Measurements from ENCODE around the gene PARP8.

PARP8 gene

DNA sequence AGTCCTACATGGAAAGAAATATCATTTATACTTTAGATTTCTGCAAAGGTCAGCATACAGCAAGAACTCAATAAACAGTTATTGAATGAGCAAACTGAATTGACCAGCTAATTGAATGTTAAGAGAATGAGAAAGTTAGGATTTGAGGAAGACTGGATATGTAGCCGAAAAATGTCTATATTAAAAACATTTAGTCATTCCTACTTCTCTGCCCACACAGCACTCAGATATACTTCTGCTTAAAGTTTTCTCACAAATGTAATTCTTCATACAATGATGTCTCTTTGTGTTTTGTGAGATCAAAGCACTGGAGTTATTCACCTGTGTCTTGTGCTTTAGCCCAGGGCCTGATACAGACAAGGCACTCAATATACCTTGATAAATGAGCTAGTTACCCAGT, 188.6 kb downstream of the PARP8 start:
- no peak for DNase-seq

DNA sequence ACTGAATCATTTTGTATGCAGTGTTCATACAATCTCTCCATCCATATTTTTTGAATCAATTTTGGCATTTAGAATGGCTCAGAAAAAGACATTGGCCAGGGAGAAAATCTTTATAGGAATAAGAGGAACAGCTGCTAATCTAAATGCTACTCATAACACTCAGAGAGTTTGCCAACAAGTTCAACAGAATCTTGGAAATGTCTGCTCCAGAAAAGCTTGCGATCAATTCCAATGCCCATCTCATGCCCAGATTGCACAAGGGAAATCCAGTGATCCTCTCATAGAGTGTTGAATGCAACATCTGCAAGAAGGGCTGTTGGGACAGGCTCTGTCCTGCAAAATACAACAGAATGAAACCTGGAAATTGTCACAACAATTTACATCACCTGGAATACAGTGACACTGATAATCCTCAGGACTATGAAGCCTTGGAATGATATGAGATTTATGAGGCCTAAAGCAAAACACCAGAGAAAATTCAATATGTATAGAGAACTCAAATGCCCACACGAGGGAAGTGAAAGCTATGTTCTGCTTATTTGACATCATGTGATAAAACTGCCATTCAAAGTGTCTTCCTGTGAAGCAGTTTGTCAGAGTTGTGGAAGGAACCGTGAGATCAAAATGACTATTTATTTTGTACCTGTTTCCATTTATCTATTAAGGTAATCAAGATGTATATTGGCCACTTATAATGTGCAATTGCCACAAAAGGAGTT, 190.1 kb downstream of the PARP8 start:
- DNase-seq = no peak

DNA sequence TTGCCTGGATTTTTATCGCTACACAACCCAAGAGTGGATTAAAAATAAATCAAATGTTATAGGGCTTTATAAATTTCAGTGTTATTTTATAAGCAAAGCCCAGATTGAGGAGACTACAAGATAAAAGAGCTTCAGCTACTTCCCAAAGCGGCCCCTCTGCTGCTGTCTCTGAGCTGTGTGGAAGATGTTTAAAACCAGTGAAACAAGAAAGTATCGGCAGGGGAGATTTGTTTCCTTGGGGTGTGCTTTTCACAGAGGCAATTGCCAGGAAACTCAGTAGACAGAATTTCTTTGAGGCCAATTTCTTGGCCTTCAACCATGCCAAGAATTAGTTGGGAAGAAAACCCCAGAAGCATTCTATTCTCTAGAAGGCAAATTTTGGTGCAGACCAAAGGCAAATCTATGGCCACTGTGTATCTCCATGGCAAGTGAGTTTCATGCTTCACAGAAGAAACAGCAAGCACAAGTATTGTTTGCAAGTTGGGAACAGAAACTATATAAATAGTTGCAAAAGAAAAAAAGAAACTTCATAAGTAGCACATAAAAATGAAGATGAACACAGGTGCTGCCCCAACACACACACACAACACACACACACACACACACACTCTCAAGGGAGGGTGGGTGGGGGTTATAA, 197.2 kb downstream of the PARP8 start:
- DNase-seq = no peak

DNA sequence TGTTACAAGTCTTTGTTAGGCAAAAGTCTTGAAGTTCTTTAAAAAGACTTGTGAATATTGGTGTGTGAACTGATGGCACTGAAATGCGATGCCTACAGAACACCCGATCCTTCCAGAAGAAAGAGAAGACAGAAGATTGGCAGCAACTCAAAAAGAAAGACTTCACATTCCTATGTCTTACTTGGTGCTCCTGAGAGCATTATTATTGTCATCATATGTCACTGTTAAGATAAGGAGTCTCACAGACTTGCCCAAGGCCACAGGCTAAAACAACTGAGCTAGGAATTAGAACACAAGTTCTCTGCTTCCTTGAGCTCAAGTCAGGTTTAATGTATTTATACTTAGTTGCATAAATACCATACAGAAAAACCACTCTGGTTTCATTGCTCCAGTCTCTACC, 198.0 kb downstream of the PARP8 start:
- DNase-seq = no peak

DNA sequence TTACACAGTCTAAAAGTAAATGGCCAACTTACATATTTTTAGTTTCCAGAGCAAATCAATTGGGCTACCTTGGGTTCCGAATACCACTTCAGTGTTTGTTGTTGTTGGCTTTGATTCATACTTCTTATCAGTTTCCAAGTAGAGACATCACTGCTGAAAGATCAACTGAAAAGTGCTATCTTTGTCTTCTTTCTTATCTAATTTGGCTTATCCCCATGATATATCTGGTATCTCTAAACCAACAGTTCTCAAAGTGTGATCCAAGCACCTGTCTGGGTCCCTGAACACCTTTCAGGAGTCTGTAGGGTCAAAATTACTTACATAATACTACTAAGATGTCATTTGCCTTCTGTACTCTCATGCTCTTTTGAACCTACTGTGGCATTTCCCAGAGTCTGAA, 200.0 kb downstream of the PARP8 start:
- DNase-seq = no peak

DNA sequence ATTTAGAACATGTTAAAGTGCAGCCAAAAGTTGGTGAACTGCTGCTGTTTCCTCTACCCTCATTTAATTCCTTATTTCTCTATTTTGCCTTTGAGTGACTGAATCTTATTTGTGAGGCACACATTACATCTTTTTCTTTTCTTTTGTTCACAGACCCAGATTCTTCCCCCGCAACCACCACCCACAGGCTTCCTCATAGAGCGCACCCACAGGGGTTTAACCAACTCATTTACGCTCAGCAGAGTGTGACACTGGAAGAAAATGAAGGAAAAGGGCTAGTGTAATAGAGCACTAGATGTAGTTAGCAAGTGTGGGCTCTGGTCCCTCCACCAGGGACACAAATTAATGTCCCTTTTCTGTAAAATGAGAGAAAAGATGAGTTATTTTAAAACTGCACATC, 200.7 kb downstream of the PARP8 start:
- DNase-seq = no peak

DNA sequence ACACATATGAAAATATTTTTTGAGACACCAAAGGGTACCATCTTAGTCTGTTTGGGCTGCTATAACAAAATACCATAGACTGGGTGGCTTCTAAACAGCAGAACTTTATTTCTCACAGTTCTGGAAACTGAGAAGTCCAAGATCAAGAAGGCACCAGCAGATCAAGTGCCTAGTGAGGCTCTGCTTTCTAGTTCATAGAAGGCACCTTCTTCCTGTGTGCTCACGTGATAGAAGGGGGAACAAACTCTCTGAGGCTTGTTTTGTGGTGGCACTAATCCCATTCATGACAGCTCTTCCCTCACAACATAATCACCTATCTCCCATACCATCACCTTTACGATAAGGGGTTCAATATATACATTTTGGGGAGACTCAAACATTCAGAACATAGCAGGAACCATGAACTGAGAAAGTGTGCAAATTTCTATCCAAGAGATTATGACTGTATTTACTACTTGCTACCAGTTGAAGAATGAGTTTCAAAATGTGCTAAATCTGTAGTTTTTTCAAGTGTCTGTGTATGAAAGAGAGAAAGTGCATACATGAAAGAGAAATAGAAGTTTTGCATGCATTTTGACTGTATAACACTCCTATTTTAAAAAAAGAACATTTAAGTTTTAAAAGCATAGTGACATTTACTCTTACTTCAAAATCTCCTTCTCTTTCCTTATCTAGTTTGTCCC, 207.3 kb downstream of the PARP8 start:
- DNase-seq = no peak

DNA sequence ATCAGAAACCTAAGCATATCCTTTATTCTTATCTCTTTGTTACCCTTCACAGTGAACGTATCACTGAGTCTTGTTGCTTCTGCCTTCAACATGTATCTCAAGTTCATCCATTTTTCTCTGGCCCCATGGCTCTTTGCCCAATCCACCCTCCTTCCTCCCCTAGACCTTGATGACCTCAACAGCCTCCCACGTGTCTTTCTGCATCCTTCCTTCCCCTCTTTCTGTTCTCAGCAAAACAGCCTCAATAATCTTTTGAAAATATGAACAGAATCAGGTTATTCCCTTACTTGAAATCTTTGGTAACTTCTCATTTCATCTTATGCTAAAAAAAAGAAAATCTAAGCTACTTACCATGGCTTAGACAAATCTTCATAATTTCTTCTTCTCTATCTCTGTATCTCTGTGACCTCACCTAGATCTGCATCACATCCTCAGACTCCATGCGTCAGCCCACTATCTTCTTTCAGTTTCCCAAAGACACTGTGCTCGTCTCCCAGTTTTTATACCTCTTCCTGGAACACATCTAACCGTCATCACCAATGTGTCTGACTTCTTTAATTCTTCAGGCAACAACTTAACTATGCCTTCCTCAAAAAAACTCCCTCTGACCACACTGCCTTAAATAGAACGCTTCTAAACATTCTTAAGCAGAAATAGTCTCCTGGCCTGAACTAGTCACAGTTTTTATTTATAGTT, 208.0 kb downstream of the PARP8 start:
- DNase-seq = no peak

DNA sequence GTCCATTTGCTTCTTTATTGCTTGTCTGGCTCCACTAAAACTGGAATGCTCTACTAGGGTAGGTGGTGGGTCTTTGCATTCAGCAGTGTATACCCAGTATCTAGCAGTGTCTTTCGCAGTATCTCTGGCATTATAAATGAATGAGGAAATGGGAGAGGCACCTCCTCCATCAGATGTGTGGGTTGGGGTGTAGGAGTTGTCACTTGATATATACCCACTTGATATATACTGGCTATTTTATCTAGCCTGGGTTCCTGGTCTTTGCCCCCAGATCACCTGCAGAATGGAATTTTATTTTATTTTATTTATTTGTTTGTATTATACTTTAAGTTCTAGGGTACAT, 208.5 kb downstream of the PARP8 start:
- DNase-seq = no peak

DNA sequence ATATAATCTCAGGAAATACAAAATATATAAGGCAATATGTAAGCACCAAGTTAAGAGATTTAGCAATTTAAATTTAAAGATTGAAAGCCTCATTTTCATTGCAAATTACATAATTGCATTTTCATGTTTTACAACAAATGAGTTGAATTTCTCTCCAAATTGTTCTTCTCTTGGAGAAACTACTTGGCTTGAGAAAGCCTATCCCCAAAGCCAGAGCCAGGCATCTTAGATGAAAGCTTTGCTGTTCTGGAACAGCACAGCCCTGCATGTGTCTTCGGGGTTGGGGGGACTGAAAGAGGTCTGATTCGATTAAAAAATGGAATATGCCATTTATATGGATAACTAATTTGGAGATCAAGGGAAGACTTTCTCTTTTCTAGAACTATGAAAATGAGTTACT, 212.0 kb downstream of the PARP8 start:
- DNase-seq = no peak

DNA sequence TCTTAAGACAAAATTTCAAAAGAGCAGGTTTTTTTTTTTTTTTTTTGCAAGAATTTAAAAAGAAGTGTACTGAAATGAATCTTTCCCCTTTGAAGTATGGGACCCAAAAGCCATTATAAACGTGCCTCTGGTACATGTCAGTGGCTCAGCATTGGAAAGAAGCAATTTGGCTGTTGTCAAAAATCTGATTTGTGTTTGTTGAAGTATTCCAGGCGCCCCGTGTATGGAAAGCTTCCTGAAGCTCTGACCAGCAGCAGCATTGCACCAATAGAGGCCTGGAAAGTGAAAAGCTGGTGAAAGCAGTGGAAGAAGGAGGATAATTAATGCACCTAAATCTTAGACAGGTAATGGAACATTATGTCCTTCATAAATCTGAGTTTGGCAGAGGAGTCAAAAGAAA, 215.0 kb downstream of the PARP8 start:
- no peak for DNase-seq

DNA sequence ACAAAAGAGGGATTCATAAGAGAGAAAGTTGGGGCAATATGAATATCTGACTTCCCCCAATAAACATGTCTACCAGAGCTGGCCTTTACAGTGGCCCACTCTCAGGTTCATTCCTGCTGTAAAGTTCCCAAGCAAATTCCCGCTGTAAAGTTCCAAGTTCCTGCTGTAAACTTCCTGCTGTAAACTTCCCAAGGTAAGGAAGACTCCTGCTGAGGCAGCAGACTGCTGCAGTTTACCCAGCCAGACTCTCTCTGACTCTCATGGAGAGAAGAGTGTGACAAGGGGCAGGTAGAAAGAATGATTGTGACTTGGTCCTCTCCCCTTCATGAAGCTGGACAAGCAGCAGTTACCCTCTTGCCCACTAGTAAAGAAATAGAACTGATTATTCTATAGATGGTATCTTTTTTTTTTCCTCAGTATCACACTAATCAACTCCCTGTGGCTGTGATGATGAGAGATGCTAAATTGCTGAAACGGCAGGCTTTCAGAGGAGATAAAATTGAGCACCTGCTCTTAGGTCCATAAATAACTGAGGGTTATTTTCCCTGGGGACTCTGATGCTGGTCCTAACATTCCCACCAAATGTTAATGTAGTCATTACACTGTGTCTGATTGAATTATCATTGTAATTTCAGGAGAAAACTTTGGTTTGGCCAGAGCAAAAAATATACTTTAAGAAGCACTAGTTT, 220.4 kb downstream of the PARP8 start:
- DNase-seq = no peak

DNA sequence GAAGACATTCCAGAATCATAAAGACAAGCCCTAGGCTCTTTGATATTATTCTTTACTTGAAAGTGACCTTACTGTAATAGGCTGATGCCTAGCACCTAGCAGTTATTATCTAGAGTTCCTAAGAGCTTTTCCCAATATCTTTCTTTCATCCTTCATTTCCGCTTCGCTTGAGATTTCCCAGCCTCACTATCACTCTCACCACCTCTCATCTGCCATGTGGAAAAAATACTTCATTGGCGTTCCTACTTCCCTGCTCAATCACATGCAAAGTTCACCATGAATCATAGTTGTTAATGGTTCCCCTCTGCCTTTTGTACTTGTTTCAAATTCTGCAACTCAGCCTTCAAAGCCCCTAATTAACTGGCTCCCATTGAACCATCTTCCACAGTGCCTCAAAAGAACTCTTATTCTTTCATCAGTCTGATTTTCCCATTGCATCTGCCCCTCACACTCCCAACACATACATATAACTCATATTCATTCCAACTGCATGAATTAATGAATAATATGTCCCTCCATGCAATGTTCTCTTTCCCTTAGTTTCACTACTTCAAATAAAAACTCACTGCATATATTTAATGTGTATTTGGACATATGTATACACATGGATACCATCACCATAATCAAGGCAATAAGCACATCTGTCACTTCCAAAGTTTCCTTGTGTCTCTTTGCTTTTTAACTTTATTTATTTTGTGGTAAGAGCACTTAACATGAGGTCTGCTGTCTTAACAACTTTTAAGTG, 221.6 kb downstream of the PARP8 start:
- no peak for DNase-seq

DNA sequence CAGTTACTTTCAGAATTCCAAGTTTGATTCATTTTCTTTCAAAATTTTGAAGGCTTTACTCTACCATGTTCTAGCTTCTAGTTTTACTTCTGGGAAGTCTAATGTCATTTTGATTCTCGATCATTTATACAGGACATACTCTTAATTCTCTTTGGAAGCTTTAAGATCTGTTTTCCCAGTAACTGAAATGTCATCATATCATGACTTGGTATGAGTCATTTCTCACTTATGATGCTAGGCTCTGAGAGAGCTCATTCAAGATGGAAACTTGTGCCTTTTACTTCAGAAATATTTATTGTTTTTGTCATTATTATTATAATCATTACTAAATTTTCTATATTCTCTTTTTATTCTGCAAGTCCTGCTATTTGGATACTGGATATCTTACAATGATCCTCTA, 222.3 kb downstream of the PARP8 start:
- DNase-seq = no peak

DNA sequence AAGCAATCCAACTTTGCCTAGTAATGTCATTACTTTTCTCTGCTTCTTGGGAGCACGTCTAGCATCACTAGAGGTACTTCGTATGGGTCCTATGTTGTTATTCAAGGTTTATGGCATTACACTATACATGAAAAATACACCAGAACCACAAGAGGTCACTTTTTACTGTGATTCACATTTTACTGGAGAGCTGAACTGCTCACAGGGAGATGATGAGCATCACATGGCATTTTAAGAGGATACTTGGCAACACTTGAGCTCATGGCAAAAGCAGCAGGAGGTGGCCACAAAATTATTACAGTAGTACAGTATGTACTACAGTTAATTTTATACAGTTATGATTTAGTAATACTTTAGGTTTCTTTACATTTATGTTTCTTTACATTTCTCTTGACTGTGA, 223.4 kb downstream of the PARP8 start:
- no peak for DNase-seq

Measured in activated CD4-positive, CD25-positive, alpha-beta regulatory T cell treated with anti-CD3 and anti-CD28 coated beads, Interleukin-2, amount 50 U/mL, for 72 hours (primary cell).